Mesothelial cell of epicardium (in vitro differentiated cells): ENCODE data around the gene DDN. TPM values are rescaled to one million over a fixed set of nuclear protein-coding genes. Genes with fewer than 3 reads are reported as not detected.

ENCODE experiments used
- DNase-seq, 2 experiments: peaks; one replicate each; pipeline ENCODE4 v3.0.0; 2021; ENCODE audit warnings: low spot score in 2 of 2; ENCODE audit not compliant: unreplicated experiment in 2 of 2
- H3K27ac Mint-ChIP-seq: 2 replicates; pipeline ENCODE4 v1.8.0; 2021; ENCODE audit warnings: mixed read lengths
- H3K27me3 Mint-ChIP-seq: 2 replicates; pipeline ENCODE4 v1.8.0; 2021; ENCODE audit warnings: low read depth, mixed read lengths
- H3K36me3 Mint-ChIP-seq: 2 replicates; pipeline ENCODE4 v1.8.0; 2021; ENCODE audit warnings: mixed read lengths
- H3K4me1 Mint-ChIP-seq: 2 replicates; pipeline ENCODE4 v1.8.0; 2021; ENCODE audit warnings: mixed read lengths
- H3K4me3 Mint-ChIP-seq: 2 replicates; pipeline ENCODE4 v1.8.0; 2021; ENCODE audit warnings: mild to moderate bottlenecking, moderate library complexity, mixed read lengths
- H3K9me3 Mint-ChIP-seq: 2 replicates; pipeline ENCODE4 v1.8.0; 2021; ENCODE audit warnings: mixed read lengths
- total RNA-seq: library from RNA; stranded (reverse); gene quantifications from 3 replicates; pipeline ENCODE4 v1.2.1, GENCODE V29; 2021
- TF ChIP-seq, protein P1 (sequence below): fragments of 200-600 bp; sonication (generic); IDR thresholded peaks from one replicate; pipeline ENCODE4 v1.5.0; 2021; ENCODE audit warnings: antibody characterized with exemption; ENCODE audit not compliant: unreplicated experiment

The DDN gene
- total RNA-seq, 1 donor from 2014 or later: 0.36 TPM

DNA sequence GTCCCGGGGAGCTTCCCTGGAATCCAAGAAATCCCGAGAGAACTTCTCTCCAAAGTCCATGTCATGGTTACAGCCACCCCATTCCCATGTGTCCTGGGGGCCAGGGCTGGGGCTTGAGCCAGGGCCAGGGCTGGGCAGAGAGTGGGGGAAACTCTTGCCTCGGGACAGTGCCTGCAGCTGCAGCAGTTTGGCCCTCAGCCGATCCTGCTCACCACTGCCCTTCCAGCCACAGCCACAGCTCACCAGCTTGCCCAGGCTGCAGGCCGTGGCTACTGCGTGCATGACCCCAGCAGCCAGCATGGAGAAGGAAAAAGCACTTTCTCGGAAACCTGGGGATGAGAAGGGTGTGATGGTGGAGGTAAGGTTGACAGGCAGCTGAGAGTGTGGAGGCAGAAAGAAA lies 31.2 kb downstream of the DDN start:
- Mint-ChIP-seq H3K27ac (no peak overlapping the region), H3K9me3 (no peaks in the 10 kb centered on the region), H3K36me3 (no peaks in the 10 kb centered on the region), H3K4me3 (no peak overlapping the region), H3K27me3 (peaks cover 65% of the 10 kb centered on the region), H3K4me1 (peaks cover 29% of the 10 kb centered on the region)
- TF ChIP-seq, protein P1, sequence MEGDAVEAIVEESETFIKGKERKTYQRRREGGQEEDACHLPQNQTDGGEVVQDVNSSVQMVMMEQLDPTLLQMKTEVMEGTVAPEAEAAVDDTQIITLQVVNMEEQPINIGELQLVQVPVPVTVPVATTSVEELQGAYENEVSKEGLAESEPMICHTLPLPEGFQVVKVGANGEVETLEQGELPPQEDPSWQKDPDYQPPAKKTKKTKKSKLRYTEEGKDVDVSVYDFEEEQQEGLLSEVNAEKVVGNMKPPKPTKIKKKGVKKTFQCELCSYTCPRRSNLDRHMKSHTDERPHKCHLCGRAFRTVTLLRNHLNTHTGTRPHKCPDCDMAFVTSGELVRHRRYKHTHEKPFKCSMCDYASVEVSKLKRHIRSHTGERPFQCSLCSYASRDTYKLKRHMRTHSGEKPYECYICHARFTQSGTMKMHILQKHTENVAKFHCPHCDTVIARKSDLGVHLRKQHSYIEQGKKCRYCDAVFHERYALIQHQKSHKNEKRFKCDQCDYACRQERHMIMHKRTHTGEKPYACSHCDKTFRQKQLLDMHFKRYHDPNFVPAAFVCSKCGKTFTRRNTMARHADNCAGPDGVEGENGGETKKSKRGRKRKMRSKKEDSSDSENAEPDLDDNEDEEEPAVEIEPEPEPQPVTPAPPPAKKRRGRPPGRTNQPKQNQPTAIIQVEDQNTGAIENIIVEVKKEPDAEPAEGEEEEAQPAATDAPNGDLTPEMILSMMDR: no peak
- no peak for DNase-seq

DNA sequence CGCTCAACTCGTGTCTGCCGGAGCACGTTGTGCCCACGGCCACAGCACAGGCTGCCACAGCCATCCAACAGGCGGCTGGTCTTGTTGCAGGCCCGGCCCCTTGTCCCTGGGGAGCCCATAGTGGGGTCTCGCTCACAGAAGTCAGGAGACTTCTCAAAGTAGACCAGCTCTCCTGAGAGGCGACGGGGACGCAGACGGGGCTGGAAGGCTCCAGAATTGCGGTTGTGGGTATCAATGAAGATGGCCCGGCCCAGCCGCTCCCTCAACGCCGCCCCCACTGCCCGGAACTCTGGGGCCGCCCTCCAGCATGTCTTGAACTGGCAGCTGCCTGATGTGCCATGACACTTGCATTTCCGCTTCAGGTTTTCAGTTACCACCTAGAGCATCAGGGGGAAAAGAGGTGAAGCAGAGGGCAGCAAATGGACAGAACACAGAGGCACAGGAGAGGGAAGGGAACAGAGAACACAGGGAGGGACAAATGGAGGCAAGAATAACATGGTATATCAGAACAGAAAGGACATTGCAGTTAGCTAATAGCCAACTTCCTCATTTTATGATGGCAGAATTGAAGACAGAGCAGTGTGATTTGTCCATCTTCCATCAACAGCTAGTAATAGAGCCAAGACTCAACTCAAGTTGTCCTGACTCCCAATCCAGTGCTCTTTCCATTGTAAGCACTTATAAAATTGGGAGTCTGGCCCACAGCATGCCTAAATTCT lies 32.8 kb downstream of the DDN start:
- peaks cover 48% of the 10 kb centered on the region for H3K27me3 Mint-ChIP-seq
- no peak for DNase-seq
- H3K4me1 Mint-ChIP-seq: peaks cover 23% of the 10 kb centered on the region
- H3K9me3 Mint-ChIP-seq: no peaks in the 10 kb centered on the region
- no peak overlapping the region for H3K4me3 Mint-ChIP-seq
- no peaks in the 10 kb centered on the region for H3K36me3 Mint-ChIP-seq
- TF ChIP-seq, protein P1: no peak
- H3K27ac Mint-ChIP-seq: no peak overlapping the region

DNA sequence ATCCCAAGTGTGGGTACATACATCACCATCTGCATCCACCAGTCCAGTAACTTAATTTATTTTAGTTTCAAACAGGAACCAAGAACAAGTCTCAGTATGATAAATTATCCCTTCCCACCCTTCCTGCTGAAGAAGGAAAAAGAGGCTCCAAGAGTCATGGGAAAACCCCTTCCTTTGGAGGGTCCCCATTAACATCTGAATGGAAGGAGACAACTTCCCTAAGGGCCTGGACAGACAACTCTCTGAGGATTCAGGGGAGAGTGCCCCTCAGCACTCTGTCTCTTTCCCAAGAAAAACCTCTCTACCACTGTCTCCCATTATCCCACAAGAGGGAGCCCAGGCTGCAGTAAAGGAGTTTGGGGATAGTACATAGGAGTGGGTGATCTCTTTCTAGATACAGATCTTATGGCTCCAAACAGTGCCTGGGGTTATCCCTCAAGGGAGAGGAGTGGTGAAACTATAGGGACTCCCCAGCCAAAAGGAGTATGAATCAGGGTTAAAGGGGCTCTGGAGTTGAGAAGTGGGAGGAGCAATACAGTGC lies 33.8 kb downstream of the DDN start:
- H3K4me1 Mint-ChIP-seq: peaks cover 14% of the 10 kb centered on the region
- peaks cover 45% of the 10 kb centered on the region for H3K27me3 Mint-ChIP-seq
- H3K27ac Mint-ChIP-seq: no peak overlapping the region

DNA sequence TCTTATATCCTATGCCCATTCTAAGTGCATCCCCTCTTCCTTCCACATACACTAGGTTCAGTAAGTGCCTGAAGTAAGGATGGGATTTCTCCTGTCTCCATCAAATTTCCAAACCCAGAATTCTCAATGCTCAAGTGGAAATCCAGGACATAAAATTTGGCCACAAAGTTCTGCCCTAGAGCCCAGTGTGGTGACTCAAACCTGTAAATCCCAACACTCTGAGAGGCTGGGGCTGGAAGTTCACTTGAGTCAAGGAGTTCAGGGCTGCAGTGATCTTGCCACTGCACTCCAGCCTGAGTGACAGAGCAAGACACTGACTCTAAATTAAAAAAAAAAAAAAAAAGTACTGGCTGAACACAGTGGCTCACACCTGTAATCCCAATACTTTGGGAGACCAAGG lies 37.4 kb downstream of the DDN start:
- peaks cover 21% of the 10 kb centered on the region for H3K27me3 Mint-ChIP-seq
- TF ChIP-seq, protein P1: no peak
- peaks cover 6% of the 10 kb centered on the region for H3K4me1 Mint-ChIP-seq
- no peaks in the 10 kb centered on the region for H3K9me3 Mint-ChIP-seq
- H3K36me3 Mint-ChIP-seq: no peaks in the 10 kb centered on the region
- no peak overlapping the region for H3K4me3 Mint-ChIP-seq
- H3K27ac Mint-ChIP-seq: no peak overlapping the region
- no peak for DNase-seq

More for the DNA sequence above, 33.8 kb downstream of the DDN start:
- TF ChIP-seq, protein P1: no peak
- Mint-ChIP-seq H3K9me3 (no peaks in the 10 kb centered on the region), H3K4me3 (no peak overlapping the region), H3K36me3 (no peaks in the 10 kb centered on the region)
- DNase-seq: no peak

DNA sequence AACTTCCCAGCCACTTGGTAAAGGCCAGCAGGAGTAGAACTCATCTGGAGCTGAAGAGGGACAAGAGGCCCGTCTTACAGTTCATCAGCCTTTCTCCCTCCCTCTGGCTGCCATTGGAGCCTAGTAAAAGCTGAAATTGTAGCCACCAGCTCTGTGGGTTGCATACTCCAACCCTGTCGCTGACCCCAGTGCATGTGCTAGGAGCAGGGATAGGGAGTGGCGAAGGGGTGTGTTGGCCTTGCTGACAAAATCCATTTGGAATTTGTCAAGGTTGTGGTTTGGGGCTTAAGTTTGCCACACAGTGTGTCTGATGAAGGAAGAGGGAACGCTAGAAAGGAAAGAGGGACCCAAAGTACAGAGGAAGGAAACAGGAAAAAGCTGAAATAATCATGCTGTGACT lies 37.8 kb downstream of the DDN start:
- no peaks in the 10 kb centered on the region for H3K36me3 Mint-ChIP-seq
- no peaks in the 10 kb centered on the region for H3K9me3 Mint-ChIP-seq
- H3K4me3 Mint-ChIP-seq: no peak overlapping the region
- no peak for DNase-seq
- peaks cover 19% of the 10 kb centered on the region for H3K27me3 Mint-ChIP-seq
- H3K27ac Mint-ChIP-seq: no peak overlapping the region
- TF ChIP-seq, protein P1: no peak
- H3K4me1 Mint-ChIP-seq: peaks cover 7% of the 10 kb centered on the region
